ENCODE measurements around the gene KLHL24.
"Not testable (repeated sequence)": the region's sequence is repeated elsewhere in the genome, so short reads cannot be mapped to it uniquely, and the experiment has no call there.

Gene KLHL24

GRCh38 chr3:183636221-183637105 is 1.0 kb downstream of the KLHL24 start:
- DNase-seq (ENCODE audit: low read depth) = peak; percentile 84

- DNase-seq (ENCODE audit: low read depth) = no peak
Measured at GRCh38 chr3:183637106-183637486, 1.7 kb downstream of the KLHL24 start.

GRCh38 chr3:183637633-183638032 is 2.2 kb downstream of the KLHL24 start:
- DNase-seq (ENCODE audit: low read depth) = not testable (repeated sequence)

- DNase-seq (ENCODE audit: low read depth) = no peak
Measured at GRCh38 chr3:183638101-183638852, 2.9 kb downstream of the KLHL24 start.

- not testable (repeated sequence) for DNase-seq (ENCODE audit: low read depth)
Measured at GRCh38 chr3:183640635-183641034, 5.2 kb downstream of the KLHL24 start.

- no peak for DNase-seq (ENCODE audit: low read depth)
Measured at GRCh38 chr3:183641882-183642281, 6.5 kb downstream of the KLHL24 start.

GRCh38 chr3:183644244-183644643 is 8.8 kb downstream of the KLHL24 start:
- no peak for DNase-seq (ENCODE audit: low read depth)

- no peak for DNase-seq (ENCODE audit: low read depth)
Measured at GRCh38 chr3:183645254-183645653, 9.8 kb downstream of the KLHL24 start.

- peak; percentile 61 for DNase-seq (ENCODE audit: low read depth)
Measured at GRCh38 chr3:183650554-183650953, 15.1 kb downstream of the KLHL24 start.

GRCh38 chr3:183653209-183654064 is 18.0 kb downstream of the KLHL24 start:
- DNase-seq (ENCODE audit: low read depth) = no peak

- no peak for DNase-seq (ENCODE audit: low read depth)
Measured at GRCh38 chr3:183654727-183655126, 19.3 kb downstream of the KLHL24 start.

- DNase-seq (ENCODE audit: low read depth) = no peak
Measured at GRCh38 chr3:183662099-183662498, 26.7 kb downstream of the KLHL24 start.

- peak; percentile 87 for DNase-seq (ENCODE audit: low read depth)
Measured at GRCh38 chr3:183664913-183665381, 29.5 kb downstream of the KLHL24 start.

- no peak for DNase-seq (ENCODE audit: low read depth)
Measured at GRCh38 chr3:183680061-183680460, 44.6 kb downstream of the KLHL24 start.

- no peak for DNase-seq (ENCODE audit: low read depth)
Measured at GRCh38 chr3:183687705-183688104, 52.3 kb downstream of the KLHL24 start.

- DNase-seq (ENCODE audit: low read depth) = no peak
Measured at GRCh38 chr3:183688874-183689273, 53.5 kb downstream of the KLHL24 start.

- DNase-seq (ENCODE audit: low read depth) = not testable (repeated sequence)
Measured at GRCh38 chr3:183689621-183690020, 54.2 kb downstream of the KLHL24 start.

- DNase-seq (ENCODE audit: low read depth) = no peak
Measured at GRCh38 chr3:183690402-183690995, 55.1 kb downstream of the KLHL24 start.

- DNase-seq (ENCODE audit: low read depth) = no peak
Measured at GRCh38 chr3:183692436-183692835, 57.0 kb downstream of the KLHL24 start.

GRCh38 chr3:183695569-183696364 is 60.3 kb downstream of the KLHL24 start:
- no peak for DNase-seq (ENCODE audit: low read depth)

GRCh38 chr3:183697123-183697609 is 61.7 kb downstream of the KLHL24 start:
- DNase-seq (ENCODE audit: low read depth) = no peak

Data from non-pigmented ciliary epithelial cell (primary cell).